Lower leg skin (tissue), 3 donors: ENCODE measurements around the gene ARHGAP8.

Experiments used
- CTCF ChIP-seq, 3 donors: fragments of 450-650 bp; IDR thresholded peaks; one replicate each; pipeline ENCODE4 v1.5.1; 2016; ENCODE audit warnings: antibody characterized with exemption in 3 of 3, mild to moderate bottlenecking in 3 of 3, moderate library complexity in 2 of 3
- POLR2A ChIP-seq, 2 donors: fragments of 450-650 bp; IDR thresholded peaks; one replicate each; pipeline ENCODE4 v1.6.1; 2016 to 2017; ENCODE audit warnings: antibody characterized with exemption in 2 of 2, mild to moderate bottlenecking in 1 of 2, moderate library complexity in 1 of 2

GRCh38 chr22:44840611-44841322 is 88.4 kb downstream of the ARHGAP8 start:
- TF ChIP-seq CTCF (IDR thresholded peaks at IDR 0.05) (no peak), POLR2A (IDR thresholded peaks at IDR 0.05) (no peak)
